Cardiac muscle cell (in vitro differentiated cells and primary cell): ENCODE data around the gene CD14. TPM values are rescaled to one million over a fixed set of nuclear protein-coding genes. Genes with fewer than 3 reads are reported as not detected.
A peak's percentile ranks its signal among the peaks of the same experiment; 100 is the strongest.

ENCODE experiments used
- DNase-seq, 2 donors: peaks; one replicate each; pipeline versions ENCODE4 v3.0.0 to v3.0.0-alpha.2; 2010 to 2017; ENCODE audit warnings: low read depth in 1 of 2, low spot score in 1 of 2
- H3K27ac ChIP-seq: fragments of 200-600 bp; sonication (generic); 2 replicates; pipeline ENCODE4 v1.5.1; 2016
- H3K27me3 ChIP-seq: fragments of 200-600 bp; sonication (generic); 2 replicates; pipeline ENCODE4 v1.6.0; 2016; ENCODE audit warnings: control low read depth
- H3K36me3 ChIP-seq: fragments of 200-600 bp; sonication (generic); 2 replicates; pipeline ENCODE4 v1.5.1; 2016; ENCODE audit warnings: control low read depth
- H3K4me1 ChIP-seq: fragments of 200-600 bp; sonication (generic); 2 replicates; pipeline ENCODE4 v1.8.1; 2017; ENCODE audit warnings: low read depth, mild to moderate bottlenecking, mixed run types
- H3K4me3 ChIP-seq: fragments of 200-600 bp; sonication (generic); 2 replicates; pipeline ENCODE4 v1.5.1; 2016; ENCODE audit warnings: mild to moderate bottlenecking
- H3K9me3 ChIP-seq: fragments of 200-600 bp; sonication (generic); 2 replicates; pipeline ENCODE4 v1.5.1; 2017; ENCODE audit warnings: low read depth, mild to moderate bottlenecking, control low read depth
- CTCF ChIP-seq: IDR thresholded peaks from 2 replicates; pipeline ENCODE4 v1.5.1; 2012; ENCODE audit warnings: low read depth, mild to moderate bottlenecking, low read length
- polyA plus RNA-seq: library from polyadenylated mRNA; unstranded; fragments of >200 nt; fragmentation: Nextera tagmentation; extraction: Ambion mirVana; gene quantifications from 2 replicates; pipeline ENCODE4 v1.2.1, GENCODE V29; 2016
- total RNA-seq: library from RNA; depleted of rRNA; stranded (reverse); fragments of >200 nt; gene quantifications from 2 replicates; pipeline ENCODE4 v1.2.3, GENCODE V29; 2016

The CD14 gene
- total and polyA plus RNA-seq, 2 experiments from 2014 or later: 0.10 to 1.4 TPM

- H3K27ac ChIP-seq: no peak overlapping the region
- H3K36me3 ChIP-seq: no peaks in the 10 kb centered on the region
- DNase-seq: no peak
- no peak overlapping the region for H3K4me3 ChIP-seq
- TF ChIP-seq CTCF: no peak
- no peaks in the 10 kb centered on the region for H3K27me3 ChIP-seq
- peaks cover 5% of the 10 kb centered on the region for H3K4me1 ChIP-seq
- H3K9me3 ChIP-seq: no peaks in the 10 kb centered on the region
Observed at GRCh38 chr5:140633501-140633900, 526 bp upstream of the CD14 start.

- H3K27ac ChIP-seq: no peak overlapping the region
- peak in 1 of 2 donors; percentile 80 for DNase-seq
- H3K36me3 ChIP-seq: no peaks in the 10 kb centered on the region
- no peaks in the 10 kb centered on the region for H3K9me3 ChIP-seq
- TF ChIP-seq CTCF: no peak
- H3K4me3 ChIP-seq: no peak overlapping the region
- H3K4me1 ChIP-seq: no peaks in the 10 kb centered on the region
- no peaks in the 10 kb centered on the region for H3K27me3 ChIP-seq
Observed at GRCh38 chr5:140632366-140633020, 482 bp downstream of the CD14 start.

- no peak for DNase-seq
- H3K4me3 ChIP-seq: no peak overlapping the region
Observed at GRCh38 chr5:140631831-140632365, 1.1 kb downstream of the CD14 start.

GRCh38 chr5:140631036-140631417 is 1.9 kb downstream of the CD14 start:
- Histone ChIP-seq H3K4me3 (no peak overlapping the region), H3K27ac (no peak overlapping the region)
- DNase-seq: no peak

More at GRCh38 chr5:140631831-140632365, 1.1 kb downstream of the CD14 start:
- Histone ChIP-seq H3K27me3 (no peaks in the 10 kb centered on the region), H3K4me1 (no peaks in the 10 kb centered on the region), H3K27ac (no peak overlapping the region), H3K36me3 (no peaks in the 10 kb centered on the region), H3K9me3 (no peaks in the 10 kb centered on the region)
- TF ChIP-seq CTCF: no peak

GRCh38 chr5:140630292-140631035 is 2.5 kb downstream of the CD14 start:
- no peak for TF ChIP-seq CTCF
- H3K9me3 ChIP-seq: no peaks in the 10 kb centered on the region
- H3K27me3 ChIP-seq: no peaks in the 10 kb centered on the region
- no peaks in the 10 kb centered on the region for H3K4me1 ChIP-seq
- H3K4me3 ChIP-seq: no peak overlapping the region
- H3K36me3 ChIP-seq: no peaks in the 10 kb centered on the region
- H3K27ac ChIP-seq: no peak overlapping the region
- no peak for DNase-seq

More at GRCh38 chr5:140631036-140631417, 1.9 kb downstream of the CD14 start:
- Histone ChIP-seq H3K9me3 (no peaks in the 10 kb centered on the region), H3K4me1 (no peaks in the 10 kb centered on the region), H3K36me3 (no peaks in the 10 kb centered on the region), H3K27me3 (no peaks in the 10 kb centered on the region)
- no peak for TF ChIP-seq CTCF
